Endometrial microvascular endothelial cells (primary cell): ENCODE data around the gene SHISA9. TPM values are rescaled to one million over a fixed set of nuclear protein-coding genes. Genes with fewer than 3 reads are reported as not detected.
"Not testable (repeated sequence)": the region's sequence is repeated elsewhere in the genome, so short reads cannot be mapped to it uniquely, and the experiment has no call there.

Source experiments
- in situ Hi-C: cut with HindIII; loops from 2 replicates; pipeline ENCODE4 v1.10.0; 2017; ENCODE audit warnings: low sequenced_read_pairs, low pct_unique_long_range_greater_than_20kb; ENCODE audit errors: inconsistent ontology term
- total RNA-seq: library from RNA; depleted of rRNA; stranded (reverse); fragments of >200 nt; gene quantifications from one replicate; pipeline ENCODE4 v1.2.3, GENCODE V29; 2015; ENCODE audit errors: inconsistent ontology term

The SHISA9 gene
- not detected for total RNA-seq

GRCh38 chr16:12901597-12902461, at the start of gene SHISA9:
Gene SHISA9 (plus strand): TSS chr16:12901598.
- in situ Hi-C loops = no loop called here

GRCh38 chr16:12853972-12854371, 47.4 kb upstream of the SHISA9 start:
- in situ Hi-C loops = no loop called here

- in situ Hi-C loops = not testable (repeated sequence)
These were observed 44.0 kb upstream of the SHISA9 start for GRCh38 chr16:12857435-12857834.

GRCh38 chr16:12862327-12862726, 39.1 kb upstream of the SHISA9 start:
- in situ Hi-C loops = no loop called here

GRCh38 chr16:12862941-12863340, 38.5 kb upstream of the SHISA9 start:
- in situ Hi-C loops = no loop called here

GRCh38 chr16:12866981-12867551, 34.3 kb upstream of the SHISA9 start:
- in situ Hi-C loops = no loop called here

- in situ Hi-C loops = no loop called here
These were observed 33.2 kb upstream of the SHISA9 start for GRCh38 chr16:12868169-12868568.

- in situ Hi-C loops = no loop called here
These were observed 32.6 kb upstream of the SHISA9 start for GRCh38 chr16:12868788-12869187.

GRCh38 chr16:12869698-12870427, 31.5 kb upstream of the SHISA9 start:
- in situ Hi-C loops = no loop called here

- in situ Hi-C loops = no loop called here
These were observed 29.6 kb upstream of the SHISA9 start for GRCh38 chr16:12871784-12872183.

- in situ Hi-C loops = no loop called here
These were observed 27.2 kb upstream of the SHISA9 start for GRCh38 chr16:12874186-12874585.

- in situ Hi-C loops = no loop called here
These were observed 24.6 kb upstream of the SHISA9 start for GRCh38 chr16:12876778-12877177.

- in situ Hi-C loops = no loop called here
These were observed 22.4 kb upstream of the SHISA9 start for GRCh38 chr16:12878973-12879372.

GRCh38 chr16:12879812-12880211, 21.6 kb upstream of the SHISA9 start:
- in situ Hi-C loops = no loop called here

GRCh38 chr16:12881182-12881581, 20.2 kb upstream of the SHISA9 start:
- in situ Hi-C loops = no loop called here

GRCh38 chr16:12881740-12882139, 19.7 kb upstream of the SHISA9 start:
- in situ Hi-C loops = no loop called here

- in situ Hi-C loops = no loop called here
These were observed 15.7 kb upstream of the SHISA9 start for GRCh38 chr16:12885742-12886141.

GRCh38 chr16:12891836-12892235, 9.6 kb upstream of the SHISA9 start:
- in situ Hi-C loops = no loop called here

GRCh38 chr16:12893050-12893750, 8.2 kb upstream of the SHISA9 start:
- in situ Hi-C loops = no loop called here
